GM18907 (cell line): ENCODE measurements around the gene PPP1R12B.
"Not testable (repeated sequence)": the region's sequence is repeated elsewhere in the genome, so short reads cannot be mapped to it uniquely, and the experiment has no call there.

Source experiments
- ATAC-seq: cut with Tn5 transposase; IDR thresholded peaks from one replicate; pipeline ENCODE4 v1.9.1; 2021; ENCODE audit warnings: mild to moderate bottlenecking, moderate library complexity; ENCODE audit not compliant: unreplicated experiment

Gene PPP1R12B

DNA sequence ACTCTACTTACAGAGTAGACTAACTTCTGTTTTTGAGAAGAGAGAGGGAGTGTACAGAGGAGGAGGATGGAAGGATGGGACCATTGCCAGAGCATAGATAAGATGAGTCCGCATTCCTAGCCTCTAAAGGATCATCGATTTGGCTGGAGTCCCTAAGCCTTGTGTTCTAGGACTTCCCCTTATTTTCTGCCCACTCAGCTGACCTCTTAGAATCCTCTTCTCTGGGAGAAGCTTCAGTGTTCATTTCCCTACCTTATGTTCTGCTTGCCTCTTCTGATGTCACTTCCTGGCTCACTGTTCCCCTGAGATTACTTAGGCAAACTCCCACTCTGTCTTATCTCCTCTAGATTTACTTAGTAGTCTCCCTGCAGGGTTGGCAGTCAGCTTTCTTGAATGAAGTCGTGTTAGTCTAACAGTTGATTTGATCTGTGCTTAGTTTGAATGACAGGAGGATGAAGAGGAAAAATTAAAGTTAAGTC, 205.1 kb downstream of the PPP1R12B start:
- ATAC-seq: no peak

- not testable (repeated sequence) for ATAC-seq
Measured at GRCh38 chr1:202554619-202555018, 206.1 kb downstream of the PPP1R12B start.

DNA sequence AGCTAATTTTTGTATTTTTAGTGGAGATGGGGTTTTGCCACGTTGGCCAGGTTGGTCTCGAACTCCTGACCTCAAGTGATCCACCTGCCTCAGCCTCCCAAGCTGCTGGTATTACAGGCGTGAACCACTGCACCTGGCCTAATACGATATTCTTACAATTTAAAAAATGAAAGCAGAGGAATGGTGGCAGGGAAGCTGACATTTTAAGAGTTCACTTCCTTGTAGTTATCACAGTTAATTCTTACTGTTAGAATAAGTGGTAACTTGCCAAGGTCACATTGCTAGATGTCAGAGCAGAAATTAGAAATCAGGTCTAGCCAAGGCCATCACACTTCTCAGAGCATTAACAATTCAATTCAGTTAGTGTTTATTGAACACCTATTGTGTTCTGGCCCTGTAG, 207.5 kb downstream of the PPP1R12B start:
- not testable (repeated sequence) for ATAC-seq

DNA sequence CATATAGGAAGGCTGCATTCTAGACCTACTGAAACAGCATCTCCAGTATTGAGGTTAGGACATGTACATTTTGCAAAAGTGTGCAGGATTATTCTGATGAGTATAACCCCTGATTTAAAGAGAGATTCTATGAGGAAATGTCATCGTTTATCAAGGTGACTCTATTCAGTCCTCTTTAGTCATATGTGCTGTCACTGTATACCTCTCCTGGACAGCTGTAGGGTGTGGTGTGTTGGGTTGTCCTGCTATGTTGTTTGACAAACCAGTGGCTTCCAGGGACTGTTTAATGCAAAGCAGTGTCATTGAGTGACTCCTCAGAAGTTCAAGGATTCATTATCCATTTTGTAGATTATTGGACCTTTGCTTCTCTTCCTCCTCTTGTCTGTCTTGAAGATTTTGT, 209.2 kb downstream of the PPP1R12B start:
- ATAC-seq: not testable (repeated sequence)

GRCh38 chr1:202561240-202561639, 212.7 kb downstream of the PPP1R12B start:
- no peak for ATAC-seq

DNA sequence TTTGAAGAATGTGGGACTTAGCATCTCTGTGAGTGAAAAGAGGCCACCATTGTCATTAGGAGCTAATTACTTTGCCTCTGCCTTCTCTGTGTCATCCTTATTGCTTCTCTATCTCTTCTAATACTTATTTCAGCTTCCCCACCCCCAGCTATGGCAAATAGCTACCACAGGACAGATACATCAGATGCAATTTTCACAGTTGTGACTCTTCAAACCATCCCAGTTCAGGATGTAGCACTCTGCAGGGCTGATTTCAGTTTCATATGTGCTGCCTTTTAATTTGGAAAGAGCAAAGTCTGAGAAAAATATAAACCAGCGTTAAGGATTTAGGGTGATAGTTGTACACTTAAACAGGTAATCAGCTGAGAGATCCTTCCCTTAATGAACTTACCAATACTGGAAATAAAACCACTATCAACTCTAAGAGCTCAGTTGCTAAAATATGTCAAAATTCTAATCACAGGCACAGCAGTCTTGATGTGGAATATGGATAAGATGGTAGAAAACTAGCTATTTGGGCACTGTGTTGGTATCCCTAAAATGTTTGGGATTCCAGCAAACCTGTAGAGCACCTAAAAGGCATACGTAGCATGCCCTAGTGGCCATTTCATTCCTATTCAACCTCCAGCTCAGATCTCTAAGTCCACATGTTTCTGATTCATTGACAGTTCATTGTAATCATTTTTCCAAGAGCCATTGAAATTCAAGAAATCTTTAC, 213.4 kb downstream of the PPP1R12B start:
- ATAC-seq: no peak

DNA sequence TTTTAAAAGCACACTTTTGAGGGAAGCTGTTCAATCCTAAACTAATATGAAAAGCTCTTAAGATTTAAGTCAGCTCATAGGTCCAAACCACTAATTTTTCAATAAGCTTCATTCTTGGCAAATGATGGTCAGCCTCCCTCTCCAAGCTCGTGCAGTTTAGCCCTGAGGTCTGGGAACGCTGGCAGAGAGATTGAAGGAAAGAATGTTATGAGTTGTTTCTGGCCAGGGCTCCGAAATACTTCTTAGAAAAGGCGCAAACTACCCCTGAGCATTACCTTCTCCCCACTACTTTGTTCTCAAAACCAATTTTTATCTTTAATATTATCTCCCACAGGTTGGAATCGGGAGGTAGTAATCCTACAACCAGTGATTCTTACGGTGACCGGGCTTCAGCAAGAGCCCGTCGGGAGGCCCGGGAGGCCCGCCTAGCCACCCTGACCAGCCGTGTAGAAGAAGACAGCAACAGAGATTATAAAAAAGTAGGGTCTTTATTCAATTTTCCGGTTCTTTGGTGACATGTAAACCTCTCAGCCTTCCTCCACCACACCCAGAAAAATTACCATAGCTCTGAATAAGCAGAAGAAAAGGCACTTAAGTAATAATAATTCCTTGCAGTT, 214.1 kb downstream of the PPP1R12B start:
- no peak for ATAC-seq

GRCh38 chr1:202563818-202564217, 215.3 kb downstream of the PPP1R12B start:
- ATAC-seq: no peak

- ATAC-seq: no peak
Measured at GRCh38 chr1:202564958-202565495, 216.5 kb downstream of the PPP1R12B start.

DNA sequence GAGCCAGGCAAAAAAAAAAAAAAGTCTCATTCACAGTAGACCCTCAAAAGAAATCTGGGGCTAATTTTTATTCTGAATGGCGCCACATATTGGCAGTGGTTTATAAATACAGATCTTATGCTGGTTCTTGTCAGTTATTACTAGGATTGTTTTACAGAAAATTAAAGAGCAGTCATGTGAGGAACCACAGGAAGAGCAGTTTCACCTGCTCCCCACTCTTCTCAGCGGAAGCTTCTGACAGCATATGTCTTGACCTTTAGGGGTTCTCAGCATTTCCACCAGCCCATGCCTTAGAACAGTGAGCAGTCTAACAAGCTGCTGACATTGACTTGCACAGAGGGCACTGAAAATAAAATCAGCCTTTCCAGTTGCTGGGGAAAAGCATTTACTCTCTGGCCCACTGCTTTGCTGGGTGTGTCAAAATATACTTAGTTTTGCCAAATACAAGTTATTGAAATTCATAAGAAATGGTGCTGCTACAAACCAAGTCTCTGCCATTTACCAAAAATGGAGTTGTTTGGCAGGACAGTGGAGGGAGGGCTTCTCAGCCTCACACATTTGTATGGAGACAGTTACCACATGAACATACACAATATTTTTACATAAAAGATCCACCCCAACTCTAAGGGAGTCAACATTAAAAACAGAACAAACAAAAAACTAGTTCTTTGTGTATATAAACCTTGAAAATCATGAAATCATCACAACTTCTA, 217.5 kb downstream of the PPP1R12B start:
- peak; percentile 90 for ATAC-seq

DNA sequence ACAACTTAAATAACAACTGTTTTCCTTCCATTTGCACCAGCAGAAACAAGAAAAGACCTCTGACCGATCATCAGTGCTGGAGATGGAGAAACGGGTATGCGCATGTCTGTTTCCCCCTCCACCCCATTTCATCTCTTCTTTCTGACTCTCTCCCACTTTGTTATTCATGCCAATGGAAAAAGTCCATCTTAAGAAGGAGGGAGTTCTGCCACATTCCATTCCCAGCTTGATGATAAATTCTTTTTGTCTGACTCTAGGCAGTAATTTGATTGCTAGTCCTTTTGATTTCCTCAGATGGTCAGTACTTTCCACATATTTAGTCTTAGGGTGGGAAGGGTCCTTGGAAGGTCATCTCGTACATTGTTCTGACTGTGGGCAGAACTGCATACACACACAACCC, 219.2 kb downstream of the PPP1R12B start:
- no peak for ATAC-seq

- ATAC-seq: no peak
Measured at GRCh38 chr1:202568410-202568809, 219.9 kb downstream of the PPP1R12B start.

- no peak for ATAC-seq
Measured at GRCh38 chr1:202568826-202569225, 220.3 kb downstream of the PPP1R12B start.

DNA sequence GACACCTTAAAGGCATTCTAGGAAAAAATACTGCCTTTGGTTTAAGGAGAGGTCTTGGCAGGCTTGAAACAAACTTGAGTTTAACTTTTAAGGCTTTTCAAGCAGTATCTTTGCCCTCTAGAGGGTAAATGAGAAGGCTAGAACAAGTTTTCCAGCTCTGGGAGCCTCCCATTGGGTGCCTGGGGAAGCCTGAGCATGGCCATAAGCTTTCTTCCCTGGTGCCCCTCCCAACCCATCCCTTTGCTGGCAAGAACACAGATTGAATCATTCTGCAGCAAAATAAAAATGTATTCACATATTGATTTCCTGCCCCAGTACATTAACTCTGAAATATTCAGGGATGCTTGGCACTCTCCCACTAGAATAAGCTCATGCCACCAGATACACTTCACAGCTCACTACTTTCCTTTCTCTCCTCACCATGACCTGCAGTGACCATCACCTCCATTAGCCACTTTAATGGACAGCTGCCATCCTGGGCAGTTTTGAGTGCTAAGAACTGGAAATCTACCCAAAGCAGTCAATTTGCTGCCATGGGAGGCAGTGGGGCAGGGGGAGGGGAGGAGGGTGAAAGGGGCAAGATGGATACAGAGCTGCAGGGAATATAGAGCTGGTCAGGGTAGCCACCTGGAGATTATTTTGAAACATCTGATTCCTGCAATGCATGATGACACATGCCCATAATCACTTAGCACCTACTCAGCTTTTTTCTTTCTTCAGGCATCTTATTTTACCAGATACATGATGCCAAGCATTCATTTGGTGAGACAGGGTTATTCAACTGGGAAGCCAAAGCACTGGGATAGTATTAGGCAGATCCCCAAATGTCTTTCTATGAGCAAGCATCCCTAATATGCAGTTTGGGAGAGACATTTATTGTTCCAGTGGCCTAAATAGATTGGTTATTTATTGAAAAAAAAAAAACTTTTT, 221.2 kb downstream of the PPP1R12B start:
- ATAC-seq: no peak

GRCh38 chr1:202571719-202572339, 223.3 kb downstream of the PPP1R12B start:
- no peak for ATAC-seq

GRCh38 chr1:202572867-202573266, 224.4 kb downstream of the PPP1R12B start:
- ATAC-seq: no peak

DNA sequence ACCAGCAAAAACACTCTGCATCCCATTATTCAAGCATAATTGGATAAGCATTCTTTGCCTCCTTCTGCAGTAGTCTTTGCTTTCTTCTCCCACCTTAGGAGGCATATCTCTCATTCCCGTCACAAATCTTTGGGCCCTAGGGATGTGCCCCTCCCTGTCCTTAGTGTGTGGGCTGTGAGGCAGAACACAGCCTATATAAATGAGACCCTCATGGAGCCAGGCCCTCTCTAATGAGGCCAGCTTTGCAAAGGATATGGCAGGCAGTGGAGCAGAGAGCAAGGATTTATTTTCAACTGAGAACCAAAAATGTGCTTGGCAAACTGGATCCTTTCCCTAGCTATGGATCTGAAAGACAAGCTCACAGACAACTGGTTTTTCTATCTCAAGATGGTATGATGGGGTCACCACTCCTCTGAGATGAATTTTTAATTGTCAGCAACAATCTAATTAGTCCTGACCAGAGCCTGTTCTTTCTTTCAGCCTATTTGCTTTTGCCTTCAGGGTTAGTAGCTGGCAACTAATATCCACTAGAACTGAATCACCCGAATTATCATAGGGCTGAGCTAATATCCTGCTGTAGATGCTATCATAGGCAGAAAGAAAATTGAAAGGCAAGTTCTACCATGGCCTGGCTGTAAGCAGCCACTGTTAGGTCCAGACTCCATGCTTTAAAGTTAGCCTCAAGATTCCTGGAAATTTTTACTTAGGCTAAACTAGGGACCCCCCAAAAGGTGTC, 227.6 kb downstream of the PPP1R12B start:
- ATAC-seq: no peak

DNA sequence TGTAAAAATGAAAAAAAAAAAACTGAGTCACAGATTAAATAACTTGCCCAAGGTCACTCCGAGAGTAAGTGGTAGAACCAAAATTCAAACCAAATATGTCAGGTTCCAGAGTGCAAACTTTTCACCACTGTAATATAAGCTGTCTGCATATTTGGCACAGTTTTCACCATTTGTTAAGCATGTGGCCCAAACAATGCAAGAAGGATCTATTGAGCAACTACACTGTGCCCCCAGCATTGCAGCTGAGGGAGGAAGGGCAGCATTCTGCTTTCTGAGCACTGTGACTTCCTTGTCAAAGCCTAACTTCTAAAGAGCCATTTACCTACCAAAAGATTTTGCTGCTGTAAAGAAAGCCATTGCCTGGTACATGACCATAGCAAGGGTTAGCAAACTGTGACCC, 228.3 kb downstream of the PPP1R12B start:
- no peak for ATAC-seq

DNA sequence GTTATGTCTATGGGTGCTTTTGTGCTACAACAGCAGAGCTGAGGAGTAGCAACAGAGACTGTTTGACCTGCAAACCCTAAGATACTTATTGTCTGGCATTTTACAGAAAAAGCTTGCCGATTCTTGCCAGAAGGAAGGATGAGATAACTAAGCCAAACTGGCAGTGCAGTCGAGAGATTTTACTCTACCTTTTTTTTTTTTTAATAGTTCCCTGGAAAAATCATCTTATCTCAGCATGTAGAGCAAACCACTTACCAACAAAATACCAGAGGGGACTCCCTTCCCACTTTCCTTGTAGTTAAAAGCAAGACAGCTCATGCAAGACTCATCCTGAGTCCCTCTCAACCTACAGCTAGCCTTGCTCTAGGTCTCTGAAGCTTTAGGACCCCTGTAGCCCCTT, 228.9 kb downstream of the PPP1R12B start:
- no peak for ATAC-seq
